Body of pancreas (tissue), 4 donors: Measurements from ENCODE around the gene CACNA1C. TPM values are rescaled to one million over a fixed set of nuclear protein-coding genes. Genes with fewer than 3 reads are reported as not detected.
A peak's percentile ranks its signal among the peaks of the same experiment; 100 is the strongest.

Experiments
- ATAC-seq: fragments of 150-250 bp; one replicate; pipeline ENCODE4 v1.9.1; 2016
- DNase-seq, 4 donors: peaks; one replicate each; pipeline ENCODE4 v3.0.0-alpha.2; 2019
- H3K27ac ChIP-seq, 4 donors: fragments of 200-600 bp; sonication (generic); 1 replicate in 3 of 4; 2 replicates in 1 of 4; pipeline versions ENCODE4 v1.5.1 to v1.6.1; 2016 to 2019; ENCODE audit warnings: mild to moderate bottlenecking in 1 of 4, mixed read lengths in 1 of 4, moderate library complexity in 1 of 4
- H3K27me3 ChIP-seq, 2 donors: fragments of 200-600 bp; sonication (generic); one replicate each; pipeline ENCODE4 v1.6.0; 2016; ENCODE audit warnings: mild to moderate bottlenecking in 1 of 2
- H3K36me3 ChIP-seq, 2 donors: fragments of 200-600 bp; sonication (generic); replicated peaks in 1 of 2; 2 replicates each; pipeline ENCODE4 v1.5.1; 2016; ENCODE audit warnings: low read depth in 2 of 2; ENCODE audit not compliant: insufficient read depth in 1 of 2
- H3K4me1 ChIP-seq: fragments of 200-600 bp; sonication (generic); one replicate; pipeline ENCODE4 v1.6.0; 2016
- H3K4me3 ChIP-seq, 2 donors: fragments of 200-600 bp; sonication (generic); 1 replicate in 1 of 2; 2 replicates in 1 of 2; pipeline ENCODE4 v1.5.1; 2016 to 2019
- H3K9me3 ChIP-seq, 3 donors: fragments of 200-600 bp; sonication (generic); 1 replicate in 2 of 3; 2 replicates in 1 of 3; pipeline ENCODE4 v1.5.1; 2016
- POLR2A ChIP-seq, 3 donors: fragments of 450-650 bp; IDR thresholded peaks; one replicate each; pipeline ENCODE4 v1.6.1; 2016; ENCODE audit warnings: antibody characterized with exemption in 3 of 3, mild to moderate bottlenecking in 2 of 3
- WGBS, 2 donors: methylation state at CpG; one replicate each; pipeline ENCODE4 v1.1.5; 2017; 5-methylcytosine and 5-hydroxymethylcytosine counted together
- intact Hi-C: fragments of 100-400 bp; cut with DNase I; formaldehyde crosslinking; loops from one replicate; pipeline ENCODE4 v1.15.1; 2023
- total RNA-seq, 2 donors: library from RNA; depleted of rRNA; stranded (reverse); fragments of >200 nt; gene quantifications; one replicate each; pipeline ENCODE4 v1.1.0, GENCODE V29; 2016
- TF ChIP-seq, protein P1 (sequence below), 7 experiments: fragments of 450-650 bp in 4 of 7; fragments of 200-600 bp in 3 of 7; sonication (generic) in 3 of 7; IDR thresholded peaks; one replicate each; pipeline ENCODE4 v1.5.1; 2016 to 2019; ENCODE audit warnings: antibody characterized with exemption in 7 of 7

CACNA1C gene
- total RNA-seq, 2 donors from 2014 or later = 2.3 to 4.4 TPM

GRCh38 chr12:2111826-2112225, 59.0 kb downstream of the CACNA1C start:
- TF ChIP-seq, protein P1, sequence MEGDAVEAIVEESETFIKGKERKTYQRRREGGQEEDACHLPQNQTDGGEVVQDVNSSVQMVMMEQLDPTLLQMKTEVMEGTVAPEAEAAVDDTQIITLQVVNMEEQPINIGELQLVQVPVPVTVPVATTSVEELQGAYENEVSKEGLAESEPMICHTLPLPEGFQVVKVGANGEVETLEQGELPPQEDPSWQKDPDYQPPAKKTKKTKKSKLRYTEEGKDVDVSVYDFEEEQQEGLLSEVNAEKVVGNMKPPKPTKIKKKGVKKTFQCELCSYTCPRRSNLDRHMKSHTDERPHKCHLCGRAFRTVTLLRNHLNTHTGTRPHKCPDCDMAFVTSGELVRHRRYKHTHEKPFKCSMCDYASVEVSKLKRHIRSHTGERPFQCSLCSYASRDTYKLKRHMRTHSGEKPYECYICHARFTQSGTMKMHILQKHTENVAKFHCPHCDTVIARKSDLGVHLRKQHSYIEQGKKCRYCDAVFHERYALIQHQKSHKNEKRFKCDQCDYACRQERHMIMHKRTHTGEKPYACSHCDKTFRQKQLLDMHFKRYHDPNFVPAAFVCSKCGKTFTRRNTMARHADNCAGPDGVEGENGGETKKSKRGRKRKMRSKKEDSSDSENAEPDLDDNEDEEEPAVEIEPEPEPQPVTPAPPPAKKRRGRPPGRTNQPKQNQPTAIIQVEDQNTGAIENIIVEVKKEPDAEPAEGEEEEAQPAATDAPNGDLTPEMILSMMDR (IDR thresholded peaks at IDR 0.05) = no peak
- TF ChIP-seq POLR2A (IDR thresholded peaks at IDR 0.05) = no peak
- 78 to 85% methylated on average over 13 of the region's 13 CpGs for WGBS, 2 donors
- H3K27me3 ChIP-seq = no peaks in the 10 kb centered on the region
- intact Hi-C loops = no loop called here
- H3K36me3 ChIP-seq = no peaks in the 10 kb centered on the region
- H3K27ac ChIP-seq = no peak overlapping the region
- DNase-seq = no peak
- no peak for ATAC-seq
- no peaks in the 10 kb centered on the region for H3K9me3 ChIP-seq
- H3K4me3 ChIP-seq = no peak overlapping the region
- H3K4me1 ChIP-seq = peaks cover 15% of the 10 kb centered on the region

GRCh38 chr12:2112401-2112800, 59.6 kb downstream of the CACNA1C start:
- ATAC-seq = no peak
- Histone ChIP-seq H3K9me3 (no peaks in the 10 kb centered on the region), H3K36me3 (no peaks in the 10 kb centered on the region), H3K4me3 (no peak overlapping the region), H3K4me1 (peaks cover 15% of the 10 kb centered on the region), H3K27me3 (no peaks in the 10 kb centered on the region), H3K27ac (no peak overlapping the region)
- no peak for DNase-seq
- intact Hi-C loops = no loop called here
- TF ChIP-seq, protein P1 (IDR thresholded peaks at IDR 0.05) = no peak
- TF ChIP-seq POLR2A (IDR thresholded peaks at IDR 0.05) = no peak
- WGBS, 2 donors = 86 to 93% methylated on average over 7 of the region's 7 CpGs

- Histone ChIP-seq H3K4me1 (peaks cover 15% of the 10 kb centered on the region), H3K27me3 (no peaks in the 10 kb centered on the region), H3K4me3 (no peak overlapping the region), H3K36me3 (no peaks in the 10 kb centered on the region), H3K9me3 (no peaks in the 10 kb centered on the region), H3K27ac (peak overlapping the region in 1 of 4 donors; percentile 53)
- intact Hi-C loops = no loop called here
- TF ChIP-seq, protein P1 (IDR thresholded peaks at IDR 0.05) = no peak
- TF ChIP-seq POLR2A (IDR thresholded peaks at IDR 0.05) = no peak
- 30 to 36% methylated on average over 8 to 14 of the region's 14 CpGs for WGBS, 2 donors
- ATAC-seq (peak; percentile 84), DNase-seq (peak; percentile 66 to 83 (median 72))
Measured at GRCh38 chr12:2113119-2113912, 60.5 kb downstream of the CACNA1C start.

- 69% methylated on average over 2 of the region's 2 CpGs; no CpG with 5 or more reads in 1 of the 2 donors for WGBS, 2 donors
- Histone ChIP-seq H3K4me3 (no peak overlapping the region), H3K27ac (peak overlapping the region in 1 of 4 donors; percentile 53), H3K27me3 (no peaks in the 10 kb centered on the region), H3K9me3 (no peaks in the 10 kb centered on the region), H3K4me1 (peaks cover 15% of the 10 kb centered on the region), H3K36me3 (no peaks in the 10 kb centered on the region)
- no peak for ATAC-seq
- no peak for TF ChIP-seq POLR2A (IDR thresholded peaks at IDR 0.05)
- TF ChIP-seq, protein P1 (IDR thresholded peaks at IDR 0.05) = no peak
- DNase-seq = no peak
- intact Hi-C loops = no loop called here
Measured at GRCh38 chr12:2114071-2114470, 61.3 kb downstream of the CACNA1C start.
